K562 (cell line): ENCODE measurements around the gene PDE11A. TPM values are rescaled to one million over a fixed set of nuclear protein-coding genes. Genes with fewer than 3 reads are reported as not detected.

Source experiments
- ATAC-seq: fragments of 200-7000 bp; cut with Tn5 transposase; 3 replicates; pipeline ENCODE4 v1.9.1; 2020; ENCODE audit warnings: moderate library complexity
- BruUV-seq: library from RNA; stranded (reverse); fragments of 400-500 nt; replicated peaks from 2 replicates; lab custom pipeline; 2021; lab: Mats Ljungman, UMichigan
- CTCF ChIA-PET: fragments of 300-600 bp; formaldehyde crosslinking; extraction: SDS; loops from one replicate; lab custom pipeline; 2021; ENCODE audit warnings: low intra/inter-chr PET ratio; lab: Yijun Ruan, JAX
- POLR2A ChIA-PET: fragments of 300-600, 350-650 bp; sonication (Branson Sonifier 250); formaldehyde crosslinking; extraction: SDS; loops from one replicate; lab custom pipeline; 2021; ENCODE audit warnings: antibody characterized with exemption, inconsistent platforms; lab: Yijun Ruan, JAX
- DNase-seq, 4 experiments: peaks; one replicate each; pipeline versions ENCODE4 v3.0.0 to v3.0.0-alpha.2; 2011 to 2018; ENCODE audit warnings: low spot score in 3 of 4, mixed read lengths in 3 of 4; ENCODE audit errors: extremely low read depth in 1 of 4
- FAIRE-seq: peaks from 2 replicates; lab custom pipeline; 2011; peaks lifted over from hg19 to GRCh38; lab: Jason Lieb, UNC
- H2AFZ ChIP-seq: 2 replicates; pipeline ENCODE4 v1.6.0; 2011; ENCODE audit warnings: low read depth, low read length, control low read depth, inconsistent platforms
- H3K27ac ChIP-seq: fragments of 200-600 bp; 3 replicates; pipeline ENCODE4 v1.8.0; 2011; ENCODE audit warnings: low read depth, mild to moderate bottlenecking, control low read depth, inconsistent platforms, low read length, moderate library complexity, mixed read lengths; ENCODE audit errors: extremely low read depth
- H3K27me3 ChIP-seq, 2 experiments: fragments of 300-600 bp in 1 of 2; 2 replicates in 1 of 2; 3 replicates in 1 of 2; pipeline versions ENCODE4 v1.6.0 to v1.8.0; 2011; ENCODE audit warnings: inconsistent platforms in 2 of 2, low read length in 2 of 2, mild to moderate bottlenecking in 1 of 2, mixed read lengths in 1 of 2, moderate library complexity in 1 of 2; ENCODE audit not compliant: control insufficient read depth in 2 of 2, insufficient read depth in 2 of 2
- H3K36me3 ChIP-seq: fragments of 300-600 bp; 3 replicates; pipeline ENCODE4 v1.8.0; 2011; ENCODE audit warnings: mild to moderate bottlenecking, low read length, inconsistent platforms; ENCODE audit not compliant: control insufficient read depth, insufficient read depth
- H3K4me1 ChIP-seq, 2 experiments: fragments of 200-600 bp in 1 of 2; replicated peaks in 1 of 2; 2 replicates in 1 of 2; 3 replicates in 1 of 2; pipeline versions ENCODE4 v1.5.1 to v1.8.0; 2011; ENCODE audit warnings: inconsistent platforms in 2 of 2, low read length in 2 of 2, mild to moderate bottlenecking in 1 of 2, mixed read lengths in 1 of 2, moderate library complexity in 1 of 2; ENCODE audit not compliant: control insufficient read depth in 2 of 2, insufficient read depth in 2 of 2
- H3K4me2 ChIP-seq: 2 replicates; pipeline ENCODE4 v1.6.1; 2011; ENCODE audit warnings: low read length, control low read depth, inconsistent platforms, mixed read lengths; ENCODE audit not compliant: insufficient read depth
- H3K4me3 ChIP-seq: fragments of 200-600 bp; sonication (generic), shearing (Covaris generic); 2 replicates; pipeline ENCODE4 v1.5.1; 2016; ENCODE audit warnings: control low read depth, inconsistent platforms
- H3K79me2 ChIP-seq: fragments of 200-600 bp; 3 replicates; pipeline ENCODE4 v1.8.0; 2011; ENCODE audit warnings: low read length, inconsistent platforms; ENCODE audit not compliant: control insufficient read depth, insufficient read depth
- H3K9ac ChIP-seq, 2 experiments: 2 replicates each; pipeline versions ENCODE4 v1.6.0 to v1.6.1; 2011; ENCODE audit warnings: low read depth in 2 of 2, low read length in 2 of 2, control low read depth in 1 of 2, inconsistent platforms in 1 of 2, mild to moderate bottlenecking in 1 of 2, mixed read lengths in 1 of 2; ENCODE audit not compliant: insufficient read depth in 1 of 2
- H3K9me1 ChIP-seq: one replicate; pipeline ENCODE4 v1.6.0; 2011; ENCODE audit warnings: inconsistent platforms, mild to moderate bottlenecking, low read length, moderate library complexity; ENCODE audit not compliant: control insufficient read depth, insufficient read depth
- H3K9me3 ChIP-seq: replicated peaks from 2 replicates; pipeline ENCODE4 v1.5.1; 2011; ENCODE audit warnings: low read depth, low read length, inconsistent platforms; ENCODE audit not compliant: control insufficient read depth, insufficient read depth
- H4K20me1 ChIP-seq: replicated peaks from 2 replicates; pipeline ENCODE4 v1.6.1; 2011; ENCODE audit warnings: low read length, inconsistent platforms, mixed read lengths; ENCODE audit not compliant: control insufficient read depth, insufficient read depth
- C11orf30 ChIP-seq: fragments of 450-650 bp; IDR thresholded peaks from 2 replicates; pipeline ENCODE4 v1.6.1; 2016; ENCODE audit warnings: low read depth, mild to moderate bottlenecking
- CEBPG ChIP-seq, 3 experiments: fragments of 200-800 bp in 1 of 3; sonication (Bioruptor generic) in 1 of 3; sonication (generic) in 1 of 3; formaldehyde crosslinking in 1 of 3; IDR thresholded peaks in 2 of 3; conservative IDR thresholded peaks in 1 of 3; 2 replicates each; pipeline versions ENCODE4 v1.6.1 to v1.8.0; 2016 to 2022; ENCODE audit warnings: missing compliant biosample characterization in 2 of 3, missing genetic modification characterization in 2 of 3, mild to moderate bottlenecking in 1 of 3, missing genetic modification reagents in 1 of 3
- E4F1 ChIP-seq: fragments of 250-450 bp; sonication (Bioruptor Pico); IDR thresholded peaks from 2 replicates; pipeline ENCODE4 v1.5.0; 2021; ENCODE audit warnings: mild to moderate bottlenecking, borderline replicate concordance
- KLF6 ChIP-seq: fragments of 250-450 bp; sonication (Bioruptor Pico); IDR thresholded peaks from 2 replicates; pipeline ENCODE4 v1.4.0; 2020; ENCODE audit warnings: mild to moderate bottlenecking, moderate library complexity, borderline replicate concordance
- MAFF ChIP-seq: IDR thresholded peaks from 2 replicates; pipeline ENCODE4 v1.6.1; 2012; ENCODE audit warnings: low read length, improper control_type of control experiment
- MAFG ChIP-seq: fragments of 450-650 bp; conservative IDR thresholded peaks from 2 replicates; pipeline ENCODE4 v1.6.1; 2016; ENCODE audit warnings: missing genetic modification characterization, missing compliant biosample characterization
- MAFK ChIP-seq: IDR thresholded peaks from 2 replicates; pipeline ENCODE4 v1.6.1; 2011; ENCODE audit warnings: low read length, improper control_type of control experiment
- MCM2 ChIP-seq: fragments of 450-650 bp; IDR thresholded peaks from 2 replicates; pipeline ENCODE4 v1.6.1; 2017; ENCODE audit warnings: low read depth, mild to moderate bottlenecking
- SOX6 ChIP-seq: fragments of 450-650 bp; IDR thresholded peaks from 2 replicates; pipeline ENCODE4 v1.6.1; 2014; ENCODE audit warnings: mild to moderate bottlenecking
- SRF ChIP-seq, 2 experiments: fragments of 250-450, 450-650 bp in 1 of 2; sonication (Bioruptor Pico) in 1 of 2; sonication (generic) in 1 of 2; formaldehyde crosslinking; IDR thresholded peaks; 2 replicates each; pipeline versions ENCODE4 v1.5.0 to v1.5.1; 2020 to 2022; ENCODE audit warnings: mild to moderate bottlenecking in 1 of 2, missing genetic modification reagents in 1 of 2
- ZNF165 ChIP-seq: fragments of 250-450 bp; sonication (Bioruptor Pico); IDR thresholded peaks from 2 replicates; pipeline ENCODE4 v1.4.0; 2020; ENCODE audit warnings: borderline replicate concordance
- ZNF316 ChIP-seq: fragments of 450-650 bp; IDR thresholded peaks from 2 replicates; pipeline ENCODE4 v1.6.1; 2016
- WGBS: fragments of 100-300 bp; shearing (Covaris generic); methylation state at CpG from one replicate; pipeline ENCODE4 v1.1.6; 2016; ENCODE audit warnings: low coverage, mixed read lengths; ENCODE audit not compliant: insufficient coverage; ENCODE audit errors: missing lambda C conversion rate; 5-methylcytosine and 5-hydroxymethylcytosine counted together
- in situ Hi-C: fragments of 300-500 bp; cut with MboI; formaldehyde crosslinking; loops from 4 replicates; pipeline ENCODE4 v1.15.0; 2018; ENCODE audit warnings: inconsistent platforms, mixed read lengths
- intact Hi-C: fragments of 100-400 bp; cut with micrococcal nuclease; formaldehyde crosslinking; loops from 2 replicates; pipeline ENCODE4 v1.14.2; 2022
- polyA plus RNA-seq, 8 experiments: library from polyadenylated mRNA; depleted of rRNA in 4 of 8; stranded (reverse) in 5 of 8; unstranded in 3 of 8; fragments of >200 nt; fragmentation: Nextera tagmentation in 2 of 8; fragmentation: Illumina TruSeq in 1 of 8; extraction: Ambion mirVana in 2 of 8; extraction: Trizol in 1 of 8; gene quantifications; 2 replicates each; pipeline versions ENCODE4 v1.2.1 to v1.2.3, GENCODE V29; 2011 to 2014; ENCODE audit warnings: inconsistent platforms in 1 of 8, missing spikeins in 1 of 8
- total RNA-seq, 7 experiments: library from RNA; depleted of rRNA in 6 of 7; stranded (reverse); fragments of >200 nt in 6 of 7; fragmentation: Illumina TruSeq in 2 of 7; extraction: Trizol in 2 of 7; gene quantifications; 2 replicates each; pipeline versions ENCODE4 v1.2.1 to v1.2.3, GENCODE V29; 2011 to 2021; ENCODE audit warnings: low replicate concordance in 1 of 7

PDE11A gene
- total and polyA plus RNA-seq, 9 of the 15 experiments (the other 6 are each of a cell fraction or from before 2014, with no cell fraction given): 3.2 to 22.1 (median 5.7) TPM

GRCh38 chr2:177665948-177666347 lies 406.6 kb downstream of the PDE11A start:
- ChIA-PET CTCF (no interaction called here), POLR2A (interaction anchor here (0.7 to 2.3 kb wide), 5 partner anchors 10 to 14 kb away, joined by 3 to 8 read pairs (median 3); no protein-coding TSS in a partner anchor)
- 3% methylated on average over 2 of the region's 2 CpGs for WGBS
- H3K79me2 ChIP-seq: no peaks in the 10 kb centered on the region
- no TSS peak for BruUV-seq
- no peaks in the 10 kb centered on the region for H3K36me3 ChIP-seq
- no peak overlapping the region for H2AFZ ChIP-seq
- H3K4me1 ChIP-seq: peaks cover 0 to 6% of the 10 kb centered on the region in 2 experiments; a peak in 2 of 5 replicates
- H3K27me3 ChIP-seq: no peaks in the 10 kb centered on the region; a peak in 1 of 5 replicates
- in situ Hi-C loops: no loop called here
- no peak overlapping the region for H3K9ac ChIP-seq
- no peak for FAIRE-seq
- no peaks in the 10 kb centered on the region for H3K9me3 ChIP-seq
- no peak for DNase-seq
- no peaks in the 10 kb centered on the region for H3K9me1 ChIP-seq
- TF ChIP-seq KLF6 (CRISPR knock-in tag) (no peak), ZNF316 (peak; percentile 91), CEBPG (CRISPR knock-in tag; IDR thresholded peaks at IDR 0.05) (no peak), CEBPG (tag; conservative IDR thresholded peaks at IDR 0.05 in 1 of 2, IDR thresholded peaks at IDR 0.05 in 1 of 2) (0 out of 4 replicates have a peak, but pooled peaks of 1 of the 2 experiments have one; percentile 9), MAFF (peak; percentile 79), E4F1 (CRISPR knock-in tag) (0 out of 2 replicates have a peak, but pooled peaks have one; percentile 27), MAFK (peak; percentile 82), ZNF165 (CRISPR knock-in tag) (no peak), MCM2 (no peak), SOX6 (no peak), MAFG (peak; percentile 75), C11orf30 (peak; percentile 78), SRF (CRISPR knock-in tag; IDR thresholded peaks at IDR 0.05) (peak in 1 of 2 experiments; percentile 16; a peak in 1 of 4 replicates)
- H3K27ac ChIP-seq: no peak overlapping the region
- H4K20me1 ChIP-seq: no peaks in the 10 kb centered on the region
- ATAC-seq: no peak
- H3K4me2 ChIP-seq: no peak overlapping the region
- intact Hi-C loops: no loop called here
- H3K4me3 ChIP-seq: no peak overlapping the region
